Stomach (tissue), 9 donors: ENCODE measurements around the gene SNRNP70. TPM values are rescaled to one million over a fixed set of nuclear protein-coding genes. Genes with fewer than 3 reads are reported as not detected.

Experiments
- DNase-seq, 2 donors: peaks; one replicate each; pipeline versions ENCODE4 v3.0.0 to v3.0.0-alpha.2; 2013 to 2019
- H3K27ac ChIP-seq, 5 donors: fragments of 200-600 bp in 4 of 5; sonication (generic) in 4 of 5; one replicate each; pipeline ENCODE4 v1.5.1; 2013 to 2019; ENCODE audit warnings: mild to moderate bottlenecking in 1 of 5, moderate library complexity in 1 of 5
- H3K27me3 ChIP-seq, 3 donors: fragments of 200-600 bp; sonication (generic); one replicate each; pipeline ENCODE4 v1.5.1; 2017 to 2019; ENCODE audit warnings: mixed run types in 1 of 3
- H3K36me3 ChIP-seq, 4 donors: fragments of 200-600 bp; sonication (generic); 1 replicate in 3 of 4; 2 replicates in 1 of 4; pipeline ENCODE4 v1.5.1; 2016 to 2019
- H3K4me1 ChIP-seq, 4 donors: fragments of 200-600 bp; sonication (generic); one replicate each; pipeline ENCODE4 v1.5.1; 2016 to 2019
- H3K4me3 ChIP-seq, 4 donors: fragments of 200-600 bp; sonication (generic) in 3 of 4; one replicate each; pipeline ENCODE4 v1.5.1; 2016 to 2019; ENCODE audit warnings: mild to moderate bottlenecking in 1 of 4
- H3K9me3 ChIP-seq, 4 donors: fragments of 200-600 bp; sonication (generic); one replicate each; pipeline ENCODE4 v1.5.1; 2016 to 2019
- EP300 ChIP-seq: sonication (generic); formaldehyde crosslinking; IDR thresholded peaks from one replicate; pipeline ENCODE4 v1.6.1; 2017; ENCODE audit warnings: antibody characterized with exemption
- POLR2A ChIP-seq, 4 donors: fragments of 450-650 bp; IDR thresholded peaks; one replicate each; pipeline ENCODE4 v1.6.1; 2016; ENCODE audit warnings: antibody characterized with exemption in 4 of 4, control low read depth in 2 of 4, mild to moderate bottlenecking in 1 of 4, moderate library complexity in 1 of 4
- POLR2AphosphoS5 ChIP-seq, 3 donors: sonication (generic); formaldehyde crosslinking; IDR thresholded peaks; one replicate each; pipeline ENCODE4 v1.6.1; 2016; ENCODE audit warnings: antibody characterized with exemption in 3 of 3
- WGBS, 5 donors: extraction: QIAGEN DNeasy Blood & Tissue Kit in 3 of 5; methylation state at CpG; one replicate each; pipeline versions ENCODE4 v1.1.5 to v1.1.7; 2013 to 2018; 5-methylcytosine and 5-hydroxymethylcytosine counted together
- intact Hi-C: fragments of 100-400 bp; cut with DNase I; formaldehyde crosslinking; loops from one replicate; pipeline ENCODE4 v1.15.1; 2023; ENCODE audit warnings: low total_unique reads
- polyA plus RNA-seq, 3 donors: library from polyadenylated mRNA; stranded (reverse); fragments of 200-250 nt; gene quantifications; one replicate each; pipeline ENCODE4 v1.2.3, GENCODE V29; 2013
- total RNA-seq, 5 donors: library from RNA; depleted of rRNA; stranded (reverse); fragments of >200 nt; gene quantifications; one replicate each; pipeline versions ENCODE4 v1.1.0 to v1.2.3, GENCODE V29; 2014 to 2016
- TF ChIP-seq, protein P1 (sequence below), 7 experiments: fragments of 450-650 bp in 4 of 7; fragments of 200-600 bp in 3 of 7; sonication (generic) in 3 of 7; IDR thresholded peaks; one replicate each; pipeline ENCODE4 v1.5.1; 2016 to 2019; ENCODE audit warnings: antibody characterized with exemption in 7 of 7, control low read depth in 2 of 7, mild to moderate bottlenecking in 1 of 7
- donor health status: healthy with polysubstance abuse.
- donor health status: Bipolar disorder and iron deficiency.
- donor health status: healthy.

Gene SNRNP70
- total and polyA plus RNA-seq, 8 donors, result 163 to 3,365 (median 222) TPM

DNA sequence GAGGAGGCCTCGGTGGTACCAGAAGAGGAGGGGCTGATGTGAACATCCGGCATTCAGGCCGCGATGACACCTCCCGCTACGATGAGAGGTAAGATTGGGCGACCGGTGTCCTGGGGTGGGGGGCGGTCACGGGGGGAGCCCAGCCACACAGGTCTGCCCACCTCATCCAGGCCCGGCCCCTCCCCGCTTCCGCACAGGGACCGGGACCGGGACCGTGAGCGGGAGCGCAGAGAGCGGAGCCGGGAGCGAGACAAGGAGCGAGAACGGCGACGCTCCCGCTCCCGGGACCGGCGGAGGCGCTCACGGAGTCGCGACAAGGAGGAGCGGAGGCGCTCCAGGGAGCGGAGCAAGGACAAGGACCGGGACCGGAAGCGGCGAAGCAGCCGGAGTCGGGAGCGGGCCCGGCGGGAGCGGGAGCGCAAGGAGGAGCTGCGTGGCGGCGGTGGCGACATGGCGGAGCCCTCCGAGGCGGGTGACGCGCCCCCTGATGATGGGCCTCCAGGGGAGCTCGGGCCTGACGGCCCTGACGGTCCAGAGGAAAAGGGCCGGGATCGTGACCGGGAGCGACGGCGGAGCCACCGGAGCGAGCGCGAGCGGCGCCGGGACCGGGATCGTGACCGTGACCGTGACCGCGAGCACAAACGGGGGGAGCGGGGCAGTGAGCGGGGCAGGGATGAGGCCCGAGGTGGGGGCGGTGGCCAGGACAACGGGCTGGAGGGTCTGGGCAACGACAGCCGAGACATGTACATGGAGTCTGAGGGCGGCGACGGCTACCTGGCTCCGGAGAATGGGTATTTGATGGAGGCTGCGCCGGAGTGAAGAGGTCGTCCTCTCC is 22.6 kb downstream of the SNRNP70 start:
- no peak overlapping the region for H3K27ac ChIP-seq
- TF ChIP-seq EP300, result no peak
- TF ChIP-seq, protein P1, sequence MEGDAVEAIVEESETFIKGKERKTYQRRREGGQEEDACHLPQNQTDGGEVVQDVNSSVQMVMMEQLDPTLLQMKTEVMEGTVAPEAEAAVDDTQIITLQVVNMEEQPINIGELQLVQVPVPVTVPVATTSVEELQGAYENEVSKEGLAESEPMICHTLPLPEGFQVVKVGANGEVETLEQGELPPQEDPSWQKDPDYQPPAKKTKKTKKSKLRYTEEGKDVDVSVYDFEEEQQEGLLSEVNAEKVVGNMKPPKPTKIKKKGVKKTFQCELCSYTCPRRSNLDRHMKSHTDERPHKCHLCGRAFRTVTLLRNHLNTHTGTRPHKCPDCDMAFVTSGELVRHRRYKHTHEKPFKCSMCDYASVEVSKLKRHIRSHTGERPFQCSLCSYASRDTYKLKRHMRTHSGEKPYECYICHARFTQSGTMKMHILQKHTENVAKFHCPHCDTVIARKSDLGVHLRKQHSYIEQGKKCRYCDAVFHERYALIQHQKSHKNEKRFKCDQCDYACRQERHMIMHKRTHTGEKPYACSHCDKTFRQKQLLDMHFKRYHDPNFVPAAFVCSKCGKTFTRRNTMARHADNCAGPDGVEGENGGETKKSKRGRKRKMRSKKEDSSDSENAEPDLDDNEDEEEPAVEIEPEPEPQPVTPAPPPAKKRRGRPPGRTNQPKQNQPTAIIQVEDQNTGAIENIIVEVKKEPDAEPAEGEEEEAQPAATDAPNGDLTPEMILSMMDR (IDR thresholded peaks at IDR 0.05), result no peak
- no peak for TF ChIP-seq POLR2A (IDR thresholded peaks at IDR 0.05)
- no peak for TF ChIP-seq POLR2AphosphoS5 (IDR thresholded peaks at IDR 0.05)
- no peaks in the 10 kb centered on the region for H3K27me3 ChIP-seq
- H3K4me3 ChIP-seq, result no peak overlapping the region
- intact Hi-C loops, result no loop called here
- H3K9me3 ChIP-seq, result no peaks in the 10 kb centered on the region
- peaks cover 55 to 69% (median 67%) of the 10 kb centered on the region in 4 donors for H3K36me3 ChIP-seq
- H3K4me1 ChIP-seq, result peaks cover 0 to 13% (median 5%) of the 10 kb centered on the region in 4 donors
- WGBS, 5 donors, result 94 to 96% (median 95%) methylated on average over 64 to 93 of the region's 93 CpGs
- no peak for DNase-seq

GRCh38 chr19:49109051-49109450 is 23.8 kb downstream of the SNRNP70 start:
- DNase-seq, result no peak
- H3K36me3 ChIP-seq, result peaks cover 43 to 57% (median 55%) of the 10 kb centered on the region in 4 donors
- H3K4me3 ChIP-seq, result no peak overlapping the region
- intact Hi-C loops, result no loop called here
- TF ChIP-seq POLR2A (IDR thresholded peaks at IDR 0.05) (no peak), EP300 (no peak), POLR2AphosphoS5 (IDR thresholded peaks at IDR 0.05) (no peak)
- TF ChIP-seq, protein P1 (IDR thresholded peaks at IDR 0.05), result no peak
- no peaks in the 10 kb centered on the region for H3K9me3 ChIP-seq
- no peaks in the 10 kb centered on the region for H3K27me3 ChIP-seq
- peaks cover 8 to 23% (median 15%) of the 10 kb centered on the region in 4 donors for H3K4me1 ChIP-seq
- 58 to 82% (median 78%) methylated on average over 2 to 5 of the region's 5 CpGs for WGBS, 5 donors
- H3K27ac ChIP-seq, result no peak overlapping the region

GRCh38 chr19:49109569-49110233 is 24.4 kb downstream of the SNRNP70 start:
- Histone ChIP-seq H3K36me3 (peaks cover 36 to 51% (median 48%) of the 10 kb centered on the region in 4 donors), H3K4me3 (no peak overlapping the region), H3K27me3 (no peaks in the 10 kb centered on the region), H3K4me1 (peaks cover 9 to 25% (median 18%) of the 10 kb centered on the region in 4 donors), H3K9me3 (no peaks in the 10 kb centered on the region), H3K27ac (no peak overlapping the region)
- 80 to 86% (median 83%) methylated on average over 7 to 8 of the region's 8 CpGs for WGBS, 5 donors
- DNase-seq, result no peak
- intact Hi-C loops, result no loop called here
- TF ChIP-seq EP300, result no peak
- TF ChIP-seq, protein P1 (IDR thresholded peaks at IDR 0.05), result no peak
- no peak for TF ChIP-seq POLR2AphosphoS5 (IDR thresholded peaks at IDR 0.05)
- TF ChIP-seq POLR2A (IDR thresholded peaks at IDR 0.05), result no peak

- TF ChIP-seq EP300, result no peak
- TF ChIP-seq, protein P1 (IDR thresholded peaks at IDR 0.05), result no peak
- TF ChIP-seq POLR2AphosphoS5 (IDR thresholded peaks at IDR 0.05), result no peak
- TF ChIP-seq POLR2A (IDR thresholded peaks at IDR 0.05), result no peak
- WGBS, 5 donors, result 27 to 42% (median 31%) methylated on average over 3 of the region's 3 CpGs
- no peak for DNase-seq
- Histone ChIP-seq H3K27ac (no peak overlapping the region), H3K4me1 (peaks cover 12 to 34% (median 25%) of the 10 kb centered on the region in 4 donors), H3K4me3 (no peak overlapping the region), H3K9me3 (no peaks in the 10 kb centered on the region), H3K36me3 (peaks cover 27 to 42% (median 40%) of the 10 kb centered on the region in 4 donors), H3K27me3 (no peaks in the 10 kb centered on the region)
- intact Hi-C loops, result no loop called here
Observed at GRCh38 chr19:49110567-49110966, 25.3 kb downstream of the SNRNP70 start.
